Activated T-helper 1 cell treated with anti-CD3 and anti-CD28 coated beads, Interleukin-12 subunit alpha, Interleukin-12 subunit beta, Interleukin-2, Interleukin-4 antibody, amounts not matched to agents 30 ng/mL and 10 ng/mL and 1 ng/mL, durations not matched to agents 14 hours and 24 hours and 36 hours (primary cell): ENCODE measurements around the gene TAF10. TPM values are rescaled to one million over a fixed set of nuclear protein-coding genes. Genes with fewer than 3 reads are reported as not detected.

Experiments used
- DNase-seq: peaks from one replicate; pipeline ENCODE4 v3.0.0; 2021; ENCODE audit warnings: low spot score
- H3K27ac Mint-ChIP-seq: one replicate; pipeline ENCODE4 v1.8.0; 2021; ENCODE audit warnings: mild to moderate bottlenecking, mixed read lengths
- H3K27me3 Mint-ChIP-seq: one replicate; pipeline ENCODE4 v1.8.0; 2022; ENCODE audit warnings: mild to moderate bottlenecking, moderate library complexity, mixed read lengths; ENCODE audit not compliant: insufficient read depth
- H3K36me3 Mint-ChIP-seq: one replicate; pipeline ENCODE4 v1.8.0; 2021; ENCODE audit warnings: low read depth, mixed read lengths
- H3K4me1 Mint-ChIP-seq: one replicate; pipeline ENCODE4 v1.8.0; 2021; ENCODE audit warnings: low read depth, mixed read lengths
- H3K4me3 Mint-ChIP-seq: one replicate; pipeline ENCODE4 v1.8.0; 2021; ENCODE audit warnings: mild to moderate bottlenecking, moderate library complexity, mixed read lengths
- H3K9me3 Mint-ChIP-seq: one replicate; pipeline ENCODE4 v1.8.0; 2021; ENCODE audit warnings: mixed read lengths
- intact Hi-C: fragments of 100-400 bp; cut with micrococcal nuclease; formaldehyde crosslinking; loops from one replicate; pipeline ENCODE4 v1.15.1; 2024
- total RNA-seq: library from RNA; stranded (reverse); gene quantifications from 2 replicates; pipeline ENCODE4 v1.2.3, GENCODE V29; 2022

TAF10 gene
- total RNA-seq, 1 donor from 2014 or later = 155 TPM

GRCh38 chr11:6650980-6651379 lies 39.0 kb upstream of the TAF10 start:
- no peaks in the 10 kb centered on the region for H3K9me3 Mint-ChIP-seq

DNA sequence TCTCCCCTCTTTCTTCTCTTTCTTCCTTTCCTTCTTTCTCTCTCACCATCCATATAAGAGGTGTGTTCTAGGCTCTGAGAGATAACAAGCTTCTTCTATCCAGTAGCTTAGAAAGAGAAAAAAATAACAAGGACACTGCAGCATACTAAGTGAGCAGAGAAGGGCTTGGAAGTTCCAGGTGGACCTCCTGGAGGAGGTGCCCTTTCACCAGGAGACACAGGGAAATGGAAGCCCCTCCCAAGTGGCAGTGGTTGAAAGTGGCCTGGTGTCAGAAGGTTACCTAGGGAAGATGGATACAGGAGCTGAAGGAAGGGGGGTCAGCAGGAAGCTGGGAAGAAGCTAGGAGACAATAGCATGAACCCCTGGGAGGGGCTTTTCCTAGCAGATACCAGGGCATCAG lies 38.1 kb upstream of the TAF10 start:
- no peak for DNase-seq
- Mint-ChIP-seq H3K27me3 (no peaks in the 10 kb centered on the region), H3K9me3 (no peaks in the 10 kb centered on the region), H3K27ac (no peak overlapping the region), H3K4me3 (no peak overlapping the region), H3K36me3 (no peaks in the 10 kb centered on the region), H3K4me1 (no peaks in the 10 kb centered on the region)
- intact Hi-C loops = no loop called here

More at GRCh38 chr11:6650980-6651379, 39.0 kb upstream of the TAF10 start:
- Mint-ChIP-seq H3K4me3 (no peak overlapping the region), H3K27ac (no peak overlapping the region), H3K36me3 (no peaks in the 10 kb centered on the region), H3K4me1 (no peaks in the 10 kb centered on the region), H3K27me3 (peaks cover 2% of the 10 kb centered on the region)
- DNase-seq = no peak
- intact Hi-C loops = no loop called here

DNA sequence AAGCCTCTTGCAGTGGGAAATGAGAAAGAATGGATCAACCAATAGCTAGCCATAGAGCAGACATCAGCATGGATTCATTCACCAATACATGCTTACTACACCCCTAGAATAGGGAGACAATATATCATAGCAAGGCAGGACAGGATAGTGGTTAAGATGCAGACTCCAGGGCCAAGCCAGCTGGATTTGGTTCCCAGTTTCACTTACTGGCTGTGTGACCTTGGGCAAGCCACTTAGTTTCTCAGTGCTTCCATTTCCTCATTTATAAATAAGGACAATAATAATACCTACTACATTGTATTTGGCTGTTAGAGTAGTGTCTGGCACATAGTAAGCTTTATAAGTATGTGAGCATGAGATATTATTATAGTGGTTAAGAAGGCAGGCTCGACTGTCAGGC lies 36.5 kb upstream of the TAF10 start:
- DNase-seq = no peak
- intact Hi-C loops = no loop called here
- Mint-ChIP-seq H3K27me3 (no peaks in the 10 kb centered on the region), H3K27ac (no peak overlapping the region), H3K36me3 (no peaks in the 10 kb centered on the region), H3K9me3 (no peaks in the 10 kb centered on the region), H3K4me3 (no peak overlapping the region), H3K4me1 (no peaks in the 10 kb centered on the region)

DNA sequence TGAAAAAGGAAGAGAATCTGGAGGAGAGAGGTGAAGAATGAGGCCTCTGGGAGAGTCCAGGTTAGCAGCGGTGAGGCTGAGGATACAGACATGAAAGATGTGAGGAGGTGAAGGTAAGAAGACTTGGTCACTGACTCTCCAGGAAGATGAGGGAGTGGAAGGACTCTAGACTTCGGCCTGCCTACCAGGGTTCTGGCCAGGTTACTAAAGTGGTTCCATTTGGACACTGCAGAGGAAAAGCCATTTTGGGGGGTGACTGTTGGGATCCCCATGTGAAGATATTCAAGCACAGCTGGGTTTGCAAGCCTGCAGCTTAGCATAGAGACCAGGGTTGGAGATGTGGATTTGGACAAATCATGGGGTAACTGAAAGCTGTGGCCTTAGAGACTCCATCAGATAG lies 35.8 kb upstream of the TAF10 start:
- H3K27me3 Mint-ChIP-seq = no peaks in the 10 kb centered on the region
- no peaks in the 10 kb centered on the region for H3K4me1 Mint-ChIP-seq
- H3K9me3 Mint-ChIP-seq = no peaks in the 10 kb centered on the region
- H3K4me3 Mint-ChIP-seq = no peak overlapping the region
- H3K36me3 Mint-ChIP-seq = no peaks in the 10 kb centered on the region
- intact Hi-C loops = no loop called here
- DNase-seq = no peak
- no peak overlapping the region for H3K27ac Mint-ChIP-seq

DNA sequence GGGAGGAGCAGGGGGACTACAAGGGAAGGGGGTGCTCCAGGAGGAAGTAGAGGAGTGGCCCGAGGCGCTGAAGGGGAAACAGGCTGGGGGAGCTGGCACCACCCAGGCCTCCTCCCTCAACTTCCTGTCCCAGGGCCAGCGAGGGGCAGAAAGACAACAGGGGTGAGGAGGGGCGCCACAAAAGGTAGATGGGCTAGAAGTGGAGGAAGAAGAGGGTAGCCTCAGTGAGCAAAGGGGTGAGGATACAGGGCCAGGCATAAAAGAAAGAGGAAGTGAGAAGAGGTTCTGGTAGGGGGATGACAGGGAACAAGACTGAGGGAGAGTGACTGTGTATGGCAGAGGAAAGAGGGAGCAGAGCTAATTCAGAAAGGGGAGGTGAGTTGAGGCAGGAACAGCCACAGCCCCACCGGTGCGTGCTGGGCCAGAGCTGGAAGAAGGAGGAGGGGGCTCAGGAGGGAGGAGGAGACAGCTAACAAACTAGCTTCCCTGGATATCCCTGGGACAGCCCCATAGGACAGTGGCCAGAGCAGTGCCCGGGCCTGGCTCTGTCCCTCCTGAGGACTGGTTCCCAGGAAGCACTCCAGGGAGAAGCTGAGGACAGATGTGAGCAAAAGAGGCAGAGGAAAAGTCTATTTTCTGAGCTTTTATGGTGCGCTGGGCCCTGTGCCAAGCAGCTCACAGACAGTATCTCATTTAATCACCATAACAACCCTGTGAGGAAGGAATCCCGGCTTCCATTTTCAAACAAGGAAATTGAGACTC lies 35.1 kb upstream of the TAF10 start:
- DNase-seq = no peak
- intact Hi-C loops = no loop called here
- H3K36me3 Mint-ChIP-seq = no peaks in the 10 kb centered on the region

GRCh38 chr11:6646576-6646917 lies 34.5 kb upstream of the TAF10 start:
- no peak for DNase-seq
- H3K27ac Mint-ChIP-seq = no peak overlapping the region
- no peaks in the 10 kb centered on the region for H3K4me1 Mint-ChIP-seq
- H3K9me3 Mint-ChIP-seq = no peaks in the 10 kb centered on the region
- no peak overlapping the region for H3K4me3 Mint-ChIP-seq
- intact Hi-C loops = no loop called here
- H3K27me3 Mint-ChIP-seq = no peaks in the 10 kb centered on the region
- no peaks in the 10 kb centered on the region for H3K36me3 Mint-ChIP-seq

More for the DNA sequence above, 35.1 kb upstream of the TAF10 start:
- Mint-ChIP-seq H3K9me3 (no peaks in the 10 kb centered on the region), H3K4me1 (no peaks in the 10 kb centered on the region), H3K4me3 (no peak overlapping the region), H3K27ac (no peak overlapping the region), H3K27me3 (no peaks in the 10 kb centered on the region)

GRCh38 chr11:6646071-6646470 lies 34.1 kb upstream of the TAF10 start:
- DNase-seq = no peak
- H3K4me1 Mint-ChIP-seq = no peaks in the 10 kb centered on the region

GRCh38 chr11:6642957-6643356 lies 30.9 kb upstream of the TAF10 start:
- Mint-ChIP-seq H3K27ac (no peak overlapping the region), H3K4me1 (peaks cover 6% of the 10 kb centered on the region), H3K36me3 (no peaks in the 10 kb centered on the region), H3K4me3 (no peak overlapping the region), H3K27me3 (no peaks in the 10 kb centered on the region), H3K9me3 (no peaks in the 10 kb centered on the region)
- intact Hi-C loops = no loop called here
- no peak for DNase-seq

More at GRCh38 chr11:6646071-6646470, 34.1 kb upstream of the TAF10 start:
- H3K27me3 Mint-ChIP-seq = no peaks in the 10 kb centered on the region
- H3K9me3 Mint-ChIP-seq = no peaks in the 10 kb centered on the region
- intact Hi-C loops = no loop called here
- H3K36me3 Mint-ChIP-seq = no peaks in the 10 kb centered on the region
- no peak overlapping the region for H3K4me3 Mint-ChIP-seq
- no peak overlapping the region for H3K27ac Mint-ChIP-seq

- no peaks in the 10 kb centered on the region for H3K36me3 Mint-ChIP-seq
These were observed 29.1 kb upstream of the TAF10 start for GRCh38 chr11:6640985-6641701.

GRCh38 chr11:6640036-6640984 lies 28.3 kb upstream of the TAF10 start:
- DNase-seq = no peak
- no peaks in the 10 kb centered on the region for H3K27me3 Mint-ChIP-seq
- H3K4me3 Mint-ChIP-seq = no peak overlapping the region
- peaks cover 6% of the 10 kb centered on the region for H3K4me1 Mint-ChIP-seq
- intact Hi-C loops = no loop called here
- H3K27ac Mint-ChIP-seq = no peak overlapping the region
- no peaks in the 10 kb centered on the region for H3K36me3 Mint-ChIP-seq
- H3K9me3 Mint-ChIP-seq = no peaks in the 10 kb centered on the region

More at GRCh38 chr11:6640985-6641701, 29.1 kb upstream of the TAF10 start:
- H3K27me3 Mint-ChIP-seq = no peaks in the 10 kb centered on the region
- H3K27ac Mint-ChIP-seq = no peak overlapping the region
- intact Hi-C loops = no loop called here
- peaks cover 6% of the 10 kb centered on the region for H3K4me1 Mint-ChIP-seq
- no peak for DNase-seq
- no peak overlapping the region for H3K4me3 Mint-ChIP-seq
- H3K9me3 Mint-ChIP-seq = no peaks in the 10 kb centered on the region

DNA sequence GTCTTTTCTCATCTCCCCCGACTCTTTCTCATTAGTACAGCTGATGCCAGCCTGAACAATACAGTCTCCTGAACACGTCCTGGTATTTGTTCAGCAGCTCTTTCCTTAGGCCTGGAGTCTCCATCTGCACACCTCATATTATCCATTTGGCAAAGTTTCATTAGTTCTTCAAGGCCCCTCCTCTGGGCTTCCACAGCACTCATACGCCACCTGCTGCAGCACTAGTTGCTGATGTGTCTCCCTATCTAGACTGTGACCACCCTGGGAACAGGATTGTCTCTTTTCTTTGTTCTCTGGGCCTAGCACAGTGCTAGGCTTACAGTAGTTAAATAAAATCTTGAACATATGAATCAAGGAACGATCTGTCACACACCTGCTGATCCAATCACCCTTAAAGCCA lies 26.4 kb upstream of the TAF10 start:
- no peaks in the 10 kb centered on the region for H3K27me3 Mint-ChIP-seq
- H3K27ac Mint-ChIP-seq = no peak overlapping the region
- peaks cover 6% of the 10 kb centered on the region for H3K4me1 Mint-ChIP-seq
- no peak overlapping the region for H3K4me3 Mint-ChIP-seq
- no peaks in the 10 kb centered on the region for H3K9me3 Mint-ChIP-seq
- H3K36me3 Mint-ChIP-seq = no peaks in the 10 kb centered on the region
- DNase-seq = no peak
- intact Hi-C loops = no loop called here

- no peak overlapping the region for H3K27ac Mint-ChIP-seq
- no peak for DNase-seq
- peaks cover 6% of the 10 kb centered on the region for H3K4me1 Mint-ChIP-seq
- H3K4me3 Mint-ChIP-seq = no peak overlapping the region
- no peaks in the 10 kb centered on the region for H3K27me3 Mint-ChIP-seq
- H3K9me3 Mint-ChIP-seq = no peaks in the 10 kb centered on the region
- H3K36me3 Mint-ChIP-seq = no peaks in the 10 kb centered on the region
- intact Hi-C loops = no loop called here
These were observed 25.9 kb upstream of the TAF10 start for GRCh38 chr11:6637871-6638270.

DNA sequence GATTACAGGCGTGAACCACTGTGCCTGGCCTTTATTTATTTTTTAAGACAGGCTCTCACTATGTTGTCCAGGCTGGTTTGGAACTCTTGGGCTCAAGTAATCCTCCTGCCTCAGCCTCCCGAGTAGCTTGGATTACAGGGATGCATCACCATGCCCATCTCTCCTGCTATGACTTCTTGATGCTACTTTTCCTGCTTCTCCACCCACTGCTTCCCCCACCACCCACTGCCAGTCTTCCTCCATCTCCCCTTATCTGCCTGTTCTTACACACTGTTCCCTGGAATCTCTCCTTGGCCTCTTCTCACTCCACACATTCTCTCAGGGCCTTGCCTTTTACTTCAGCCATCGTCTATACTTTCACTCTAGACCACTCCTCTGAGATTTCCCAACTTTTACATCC lies 24.5 kb upstream of the TAF10 start:
- no peak overlapping the region for H3K27ac Mint-ChIP-seq
- intact Hi-C loops = no loop called here
- DNase-seq = no peak
- no peak overlapping the region for H3K4me3 Mint-ChIP-seq
- peaks cover 6% of the 10 kb centered on the region for H3K4me1 Mint-ChIP-seq
- no peaks in the 10 kb centered on the region for H3K9me3 Mint-ChIP-seq
- no peaks in the 10 kb centered on the region for H3K27me3 Mint-ChIP-seq
- H3K36me3 Mint-ChIP-seq = no peaks in the 10 kb centered on the region
